Kidney epithelial cell (primary cell): ENCODE measurements around the gene SERPINE2. TPM values are rescaled to one million over a fixed set of nuclear protein-coding genes. Genes with fewer than 3 reads are reported as not detected.

Experiments used
- DNase-seq: peaks from one replicate; pipeline ENCODE4 v3.0.0-alpha.2; 2010; ENCODE audit warnings: low read depth
- H3K27me3 ChIP-seq: 2 replicates; pipeline ENCODE4 v1.6.0; 2011; ENCODE audit warnings: low read length; ENCODE audit not compliant: control insufficient read depth, insufficient read depth
- H3K36me3 ChIP-seq: 2 replicates; pipeline ENCODE4 v1.5.1; 2011; ENCODE audit warnings: low read length; ENCODE audit not compliant: control insufficient read depth, insufficient read depth
- H3K4me3 ChIP-seq: 2 replicates; pipeline ENCODE4 v1.5.1; 2011; ENCODE audit warnings: low read depth, mild to moderate bottlenecking, control low read depth, low read length
- total RNA-seq: library from RNA; depleted of rRNA; stranded (reverse); fragments of >200 nt; gene quantifications from 2 replicates; pipeline ENCODE4 v1.2.3, GENCODE V29; 2015
- TF ChIP-seq, protein P1 (sequence below): IDR thresholded peaks from 2 replicates; pipeline ENCODE4 v1.5.1; 2011; ENCODE audit warnings: mild to moderate bottlenecking, moderate library complexity, low read length, control low read depth, inconsistent platforms; ENCODE audit not compliant: insufficient read depth, poor library complexity, severe bottlenecking

The SERPINE2 gene
- total RNA-seq, 1 donor from 2014 or later, result 84.9 TPM

DNA sequence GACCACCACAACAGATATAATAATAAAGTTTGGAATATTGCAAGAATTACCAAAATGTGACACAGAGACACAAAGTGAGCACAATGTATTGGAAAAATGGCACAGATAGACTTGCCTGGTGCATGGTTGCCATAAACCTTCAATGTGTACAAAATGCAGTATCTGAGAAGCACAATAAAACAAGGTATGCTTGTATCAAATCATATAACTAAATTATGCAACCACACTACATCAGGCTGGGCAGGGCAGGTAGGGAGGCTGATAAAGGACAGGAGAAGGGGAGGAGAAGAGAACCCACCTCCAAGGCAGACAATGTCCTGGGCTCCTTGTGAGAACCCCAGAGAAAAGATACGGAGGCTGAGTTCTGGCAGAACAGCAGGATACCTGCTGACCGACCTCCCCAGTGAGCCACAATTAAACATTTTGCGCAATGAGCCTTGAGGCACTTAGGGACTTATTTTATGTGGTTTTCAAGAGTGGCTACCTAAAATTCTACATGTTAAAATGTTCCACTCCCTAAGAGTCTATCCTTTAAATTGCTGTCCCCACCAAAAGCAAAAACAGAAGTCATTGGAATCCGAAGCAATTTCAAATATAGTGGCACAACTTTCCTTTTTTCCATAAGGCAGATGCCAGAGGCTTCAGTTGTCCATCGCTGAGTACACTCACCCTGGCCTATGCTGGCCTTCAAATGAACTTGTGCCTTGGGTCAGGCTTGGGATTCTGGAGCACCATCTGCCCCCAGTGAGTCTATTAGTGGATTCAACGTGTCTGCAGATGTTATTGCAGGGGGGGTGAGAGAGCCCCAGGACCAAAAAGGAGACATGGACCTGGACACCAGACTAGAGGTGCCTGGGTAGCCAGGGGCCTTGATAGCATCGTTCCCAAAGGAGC lies 110.7 kb downstream of the SERPINE2 start:
- no peaks in the 10 kb centered on the region for H3K36me3 ChIP-seq
- H3K4me3 ChIP-seq, result no peak overlapping the region
- DNase-seq, result no peak
- TF ChIP-seq, protein P1, sequence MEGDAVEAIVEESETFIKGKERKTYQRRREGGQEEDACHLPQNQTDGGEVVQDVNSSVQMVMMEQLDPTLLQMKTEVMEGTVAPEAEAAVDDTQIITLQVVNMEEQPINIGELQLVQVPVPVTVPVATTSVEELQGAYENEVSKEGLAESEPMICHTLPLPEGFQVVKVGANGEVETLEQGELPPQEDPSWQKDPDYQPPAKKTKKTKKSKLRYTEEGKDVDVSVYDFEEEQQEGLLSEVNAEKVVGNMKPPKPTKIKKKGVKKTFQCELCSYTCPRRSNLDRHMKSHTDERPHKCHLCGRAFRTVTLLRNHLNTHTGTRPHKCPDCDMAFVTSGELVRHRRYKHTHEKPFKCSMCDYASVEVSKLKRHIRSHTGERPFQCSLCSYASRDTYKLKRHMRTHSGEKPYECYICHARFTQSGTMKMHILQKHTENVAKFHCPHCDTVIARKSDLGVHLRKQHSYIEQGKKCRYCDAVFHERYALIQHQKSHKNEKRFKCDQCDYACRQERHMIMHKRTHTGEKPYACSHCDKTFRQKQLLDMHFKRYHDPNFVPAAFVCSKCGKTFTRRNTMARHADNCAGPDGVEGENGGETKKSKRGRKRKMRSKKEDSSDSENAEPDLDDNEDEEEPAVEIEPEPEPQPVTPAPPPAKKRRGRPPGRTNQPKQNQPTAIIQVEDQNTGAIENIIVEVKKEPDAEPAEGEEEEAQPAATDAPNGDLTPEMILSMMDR, result no peak
- H3K27me3 ChIP-seq, result no peaks in the 10 kb centered on the region

GRCh38 chr2:223925106-223925505 lies 114.0 kb downstream of the SERPINE2 start:
- no peaks in the 10 kb centered on the region for H3K36me3 ChIP-seq
- TF ChIP-seq, protein P1, result no peak
- no peak overlapping the region for H3K4me3 ChIP-seq
- H3K27me3 ChIP-seq, result no peaks in the 10 kb centered on the region
- no peak for DNase-seq

Other genes starting within 250 kb of the SERPINE2 start
- gene AP1S3, start 201.7 kb downstream of the SERPINE2 start, total RNA-seq, result 21.4 and 22.4 TPM in 2 replicates
- 40.9 and 47.3 TPM in 2 replicates for gene WDFY1, start 94.0 kb downstream of the SERPINE2 start, total RNA-seq
- gene MRPL44, start 81.8 kb downstream of the SERPINE2 start, total RNA-seq, result 53.5 and 62.2 TPM in 2 replicates